Measurements from ENCODE around the gene LEMD1. TPM values are rescaled to one million over a fixed set of nuclear protein-coding genes. Genes with fewer than 3 reads are reported as not detected.

Gene LEMD1
- total and polyA plus RNA-seq, 2 experiments from 2014 or later: not detected

DNA sequence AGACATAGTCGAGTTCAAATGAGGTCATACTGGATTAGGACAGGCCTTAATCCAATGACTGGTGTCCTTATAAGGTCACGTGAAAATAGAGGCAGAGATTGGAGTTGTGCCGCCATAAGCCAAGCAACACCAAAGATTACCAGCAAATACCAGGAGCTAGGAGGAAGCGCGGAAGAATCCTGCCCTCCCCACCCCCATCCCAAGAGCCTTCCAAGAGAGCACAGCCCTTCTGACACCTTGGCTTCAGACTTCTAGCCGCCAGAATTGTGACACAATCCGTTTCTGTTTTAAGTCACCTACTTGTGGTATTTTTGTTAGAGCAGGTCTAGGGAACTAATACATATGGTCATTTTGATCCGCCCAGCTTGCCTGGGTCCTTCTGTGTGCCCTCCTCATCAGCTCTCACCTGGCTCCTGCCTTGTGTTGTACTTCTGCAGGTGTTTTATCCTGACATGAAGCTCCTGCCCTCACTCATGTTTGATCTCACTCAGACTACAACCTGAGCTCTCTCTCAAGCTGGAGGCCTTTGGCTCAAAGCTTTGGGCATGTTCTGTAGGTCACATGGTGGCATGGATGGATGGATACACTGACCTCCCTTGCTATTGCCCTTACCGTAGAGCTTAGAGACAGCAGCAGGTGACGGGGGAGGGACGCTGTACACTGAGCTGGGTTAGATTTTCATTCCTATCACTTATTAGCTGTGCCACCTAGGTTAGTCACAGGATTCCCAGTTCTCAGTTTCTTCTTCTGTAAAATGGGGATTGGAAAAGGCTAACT is 89.7 kb downstream of the LEMD1 start:
- Histone ChIP-seq H3K27me3 (no peaks in the 10 kb centered on the region), H3K27ac (no peak overlapping the region), H3K4me3 (no peak overlapping the region), H3K36me3 (no peaks in the 10 kb centered on the region), H3K4me1 (ENCODE audit: low read depth) (peaks cover 16% of the 10 kb centered on the region), H3K9me3 (ENCODE audit: low read depth) (no peaks in the 10 kb centered on the region)
- TF ChIP-seq, protein P1, sequence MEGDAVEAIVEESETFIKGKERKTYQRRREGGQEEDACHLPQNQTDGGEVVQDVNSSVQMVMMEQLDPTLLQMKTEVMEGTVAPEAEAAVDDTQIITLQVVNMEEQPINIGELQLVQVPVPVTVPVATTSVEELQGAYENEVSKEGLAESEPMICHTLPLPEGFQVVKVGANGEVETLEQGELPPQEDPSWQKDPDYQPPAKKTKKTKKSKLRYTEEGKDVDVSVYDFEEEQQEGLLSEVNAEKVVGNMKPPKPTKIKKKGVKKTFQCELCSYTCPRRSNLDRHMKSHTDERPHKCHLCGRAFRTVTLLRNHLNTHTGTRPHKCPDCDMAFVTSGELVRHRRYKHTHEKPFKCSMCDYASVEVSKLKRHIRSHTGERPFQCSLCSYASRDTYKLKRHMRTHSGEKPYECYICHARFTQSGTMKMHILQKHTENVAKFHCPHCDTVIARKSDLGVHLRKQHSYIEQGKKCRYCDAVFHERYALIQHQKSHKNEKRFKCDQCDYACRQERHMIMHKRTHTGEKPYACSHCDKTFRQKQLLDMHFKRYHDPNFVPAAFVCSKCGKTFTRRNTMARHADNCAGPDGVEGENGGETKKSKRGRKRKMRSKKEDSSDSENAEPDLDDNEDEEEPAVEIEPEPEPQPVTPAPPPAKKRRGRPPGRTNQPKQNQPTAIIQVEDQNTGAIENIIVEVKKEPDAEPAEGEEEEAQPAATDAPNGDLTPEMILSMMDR (IDR thresholded peaks at IDR 0.05; ENCODE audit: low read depth, low read length): no peak
- no peak for DNase-seq (ENCODE audit: low read depth in 1 of 2, low spot score in 1 of 2)

Other genes starting within 250 kb of the LEMD1 start
- gene DSTYK, start 210.4 kb downstream of the LEMD1 start, total RNA-seq: 7.8 and 11.3 TPM in 2 replicates
- gene DSTYK, start 210.4 kb downstream of the LEMD1 start, polyA plus RNA-seq: 8.8 and 13.5 TPM in 2 replicates
- gene TMCC2, start 194.1 kb downstream of the LEMD1 start, total RNA-seq: 10.9 and 11.9 TPM in 2 replicates
- 6.3 and 9.0 TPM in 2 replicates for gene TMCC2, start 194.1 kb downstream of the LEMD1 start, polyA plus RNA-seq
- 3.4 and 4.3 TPM in 2 replicates for gene NUAK2, start 100.3 kb downstream of the LEMD1 start, total RNA-seq
- 2.1 and 3.4 TPM in 2 replicates for gene NUAK2, start 100.3 kb downstream of the LEMD1 start, polyA plus RNA-seq
- 0.18 and 0.71 TPM in 2 replicates for gene KLHDC8A, start 65.1 kb downstream of the LEMD1 start, total RNA-seq
- gene KLHDC8A, start 65.1 kb downstream of the LEMD1 start, polyA plus RNA-seq: 1.2 TPM in 1 of 2 replicates, not detected in the other
- gene BLACAT1, start 34.0 kb upstream of the LEMD1 start, total RNA-seq: 0.56 and 0.66 TPM in 2 replicates
- 0.86 TPM in 1 of 2 replicates, not detected in the other for gene BLACAT1, start 34.0 kb upstream of the LEMD1 start, polyA plus RNA-seq
- 22.3 and 42.0 TPM in 2 replicates for gene CDK18, start 82.6 kb upstream of the LEMD1 start, total RNA-seq
- gene CDK18, start 82.6 kb upstream of the LEMD1 start, polyA plus RNA-seq: 29.8 and 46.2 TPM in 2 replicates
- gene ELK4, start 210.0 kb upstream of the LEMD1 start, total RNA-seq: 9.1 and 13.0 TPM in 2 replicates
- gene ELK4, start 210.0 kb upstream of the LEMD1 start, polyA plus RNA-seq: 1.8 and 4.9 TPM in 2 replicates

Measured in cardiac muscle cell (in vitro differentiated cells and primary cell).